ENCODE results near the gene CALY.
"Not testable (repeated sequence)": the region's sequence is repeated elsewhere in the genome, so short reads cannot be mapped to it uniquely, and the experiment has no call there.

CALY gene

DNA sequence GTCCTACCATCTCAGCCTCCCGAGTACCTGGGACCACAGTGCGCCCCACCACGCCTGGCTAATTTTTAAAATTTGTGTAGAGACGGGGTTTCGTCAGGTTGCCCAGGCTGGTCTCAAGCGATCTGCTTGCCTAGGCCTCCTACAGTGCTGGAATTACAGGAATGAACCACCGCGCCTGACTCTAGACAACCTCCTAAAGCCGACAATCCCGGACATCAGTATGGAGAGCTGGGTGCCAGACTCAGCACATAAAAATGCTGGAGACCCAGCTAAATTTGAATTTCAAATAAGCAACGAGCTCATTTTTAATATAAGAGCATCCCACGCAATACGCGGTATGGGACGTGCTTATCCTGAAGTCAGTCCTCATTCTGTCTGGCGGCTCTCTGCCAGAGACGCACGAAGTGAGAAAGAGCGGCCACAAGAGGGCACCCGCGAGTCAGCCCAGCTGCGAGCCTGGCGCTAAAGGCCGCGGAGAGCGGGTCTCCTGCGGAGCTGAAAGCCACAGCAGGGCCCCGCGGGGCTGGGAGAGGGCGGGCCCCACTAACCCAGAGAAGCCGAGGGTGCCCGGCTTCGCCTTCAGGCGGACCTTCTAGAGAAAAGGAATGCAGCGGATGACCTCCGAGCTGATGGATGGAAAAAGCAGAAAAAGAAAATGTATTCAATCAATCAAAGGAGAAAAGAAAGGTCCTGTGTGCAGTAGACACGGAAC is 7.0 kb downstream of the CALY start:
- DNase-seq (ENCODE audit: low spot score): peak; percentile 93

DNA sequence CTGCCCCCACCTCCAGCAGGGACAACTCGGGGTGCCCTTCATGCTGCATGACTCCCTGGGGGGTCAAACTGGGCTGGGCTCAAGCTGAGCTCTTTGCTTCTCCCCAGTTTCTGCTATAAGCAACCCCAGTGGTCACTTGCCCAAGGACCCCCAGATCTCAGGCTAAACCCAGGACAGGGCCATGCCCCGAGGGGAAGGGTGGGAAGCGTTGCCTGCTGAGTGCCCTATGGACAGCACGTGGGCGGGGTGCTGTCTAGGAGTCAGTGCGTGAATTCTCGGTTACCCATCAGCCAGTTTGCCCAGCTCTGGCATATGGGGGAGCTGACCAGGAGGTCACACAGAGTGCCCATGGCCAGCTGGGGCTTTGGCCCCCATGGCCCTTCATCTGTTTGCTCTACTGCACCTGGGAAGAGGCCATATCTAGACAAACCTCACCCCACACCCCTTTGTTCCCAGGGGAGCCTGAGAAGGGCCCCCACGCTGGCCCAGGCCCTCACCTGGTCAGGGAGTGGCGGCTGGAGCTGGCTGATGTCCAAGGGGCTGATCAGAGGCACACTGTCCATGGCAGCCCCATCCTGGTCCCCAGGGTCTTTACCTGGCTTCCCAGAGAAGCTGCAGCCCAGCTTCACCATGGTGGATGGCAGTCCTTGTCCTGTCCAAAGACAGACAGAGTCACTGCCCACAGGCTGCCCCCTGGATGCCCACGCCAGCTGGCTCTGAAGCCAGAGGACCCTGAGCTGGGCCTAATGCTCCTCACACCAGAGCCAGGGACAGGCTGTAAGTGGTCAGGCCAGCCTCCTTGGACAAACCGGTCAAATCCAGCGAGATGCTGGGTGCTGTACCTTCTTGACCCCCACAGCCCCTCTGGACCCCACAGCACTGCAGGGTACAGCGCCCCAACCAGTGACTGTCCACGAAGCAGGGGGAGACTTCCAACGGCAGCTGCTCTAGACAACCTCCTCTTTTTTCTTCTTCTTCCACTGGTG is 8.0 kb downstream of the CALY start:
- DNase-seq (ENCODE audit: low spot score): no peak

DNA sequence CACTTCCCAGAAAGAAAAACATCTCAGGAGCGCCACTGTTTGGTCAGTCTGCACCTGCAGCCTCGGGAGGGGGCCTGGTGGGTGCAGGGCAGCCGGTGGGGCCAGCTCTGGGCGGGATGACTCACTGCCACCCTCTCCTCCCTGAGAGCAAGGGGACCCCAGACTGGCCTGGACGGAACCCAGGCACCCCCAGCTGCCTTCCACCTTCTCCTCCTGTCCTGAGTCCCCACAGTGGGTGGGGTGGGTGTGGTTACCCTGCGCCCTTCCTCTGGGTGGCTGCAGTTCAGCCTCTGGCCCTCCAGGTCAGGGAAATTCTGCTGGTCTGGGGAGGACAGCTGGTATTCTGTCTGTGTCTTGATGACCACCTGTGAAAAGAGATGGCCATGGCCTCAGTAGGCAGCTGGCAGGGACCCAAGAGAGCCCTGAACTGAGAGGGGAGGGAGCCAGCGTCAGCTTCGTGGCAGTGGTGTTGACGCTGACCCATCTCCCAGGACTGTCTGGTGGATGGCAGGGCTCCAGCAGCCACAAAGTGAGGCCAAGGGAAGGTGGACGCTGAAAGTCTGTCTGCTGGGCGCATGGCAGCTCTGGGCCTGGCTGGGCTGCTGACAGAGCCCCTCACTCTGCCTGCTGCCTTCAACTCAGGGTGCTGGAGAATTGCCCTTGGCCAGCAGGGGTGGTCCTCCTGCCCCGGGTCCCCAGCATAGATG is 8.9 kb downstream of the CALY start:
- no peak for DNase-seq (ENCODE audit: low spot score)

DNA sequence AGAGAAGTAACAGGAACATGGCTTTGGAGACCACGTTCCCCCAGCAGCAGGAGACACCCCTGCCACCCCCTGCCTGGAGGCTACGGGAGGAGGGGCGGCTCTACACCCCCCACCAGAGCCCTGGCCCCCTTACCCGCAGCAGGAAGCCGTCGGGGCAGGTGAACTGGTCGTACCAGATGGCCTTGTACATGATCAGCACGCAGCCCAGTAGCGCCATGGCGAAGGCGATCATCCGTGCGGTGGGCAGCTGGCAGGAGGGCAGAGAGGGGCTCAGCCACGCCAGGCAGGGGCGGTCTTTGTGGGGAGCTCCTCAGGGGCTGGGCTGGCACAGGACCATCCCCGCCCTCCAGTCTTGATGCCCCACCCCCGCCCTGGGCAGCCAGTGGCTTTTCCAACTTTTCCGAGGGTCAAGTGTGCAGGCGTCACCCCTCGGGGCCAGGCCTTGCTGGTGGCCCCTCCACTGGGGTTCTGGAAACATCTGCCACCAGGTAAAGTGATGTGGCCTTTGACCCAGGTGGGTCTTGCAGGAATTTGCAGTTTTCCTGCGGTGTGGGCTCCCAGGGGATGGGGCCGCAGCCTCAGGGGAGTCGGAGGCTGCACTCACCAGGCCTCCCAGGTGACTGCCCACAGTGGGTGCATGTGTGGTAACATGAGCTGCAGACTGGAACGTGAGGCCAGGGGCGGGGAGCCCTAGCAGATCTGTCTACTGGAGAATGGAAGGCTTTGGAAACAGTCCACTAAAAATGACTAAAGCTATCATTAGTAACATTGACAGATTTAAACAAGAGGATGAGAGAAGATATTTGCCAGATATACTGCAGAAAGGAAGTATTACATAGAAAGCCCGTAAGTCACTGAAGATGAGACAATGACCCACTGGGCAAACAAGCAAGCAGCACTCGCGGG is 9.7 kb downstream of the CALY start:
- DNase-seq (ENCODE audit: low spot score): no peak

DNA sequence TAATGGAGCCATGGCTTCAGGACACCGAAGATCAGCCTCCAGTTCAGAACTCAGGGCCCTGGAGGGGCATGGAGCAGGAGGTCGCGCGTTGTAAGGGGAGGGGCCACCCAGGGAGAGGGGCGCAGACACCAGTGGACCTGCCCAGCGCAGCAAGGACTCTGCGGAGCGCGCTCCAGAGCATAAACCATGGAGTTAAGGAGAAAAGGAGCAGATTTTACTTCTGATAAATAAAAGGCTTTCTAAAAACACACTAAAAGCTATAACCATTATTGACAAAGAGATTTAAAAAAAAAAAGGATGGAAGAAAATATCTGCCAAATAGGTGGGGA is 10.5 kb downstream of the CALY start:
- DNase-seq (ENCODE audit: low spot score): no peak

DNA sequence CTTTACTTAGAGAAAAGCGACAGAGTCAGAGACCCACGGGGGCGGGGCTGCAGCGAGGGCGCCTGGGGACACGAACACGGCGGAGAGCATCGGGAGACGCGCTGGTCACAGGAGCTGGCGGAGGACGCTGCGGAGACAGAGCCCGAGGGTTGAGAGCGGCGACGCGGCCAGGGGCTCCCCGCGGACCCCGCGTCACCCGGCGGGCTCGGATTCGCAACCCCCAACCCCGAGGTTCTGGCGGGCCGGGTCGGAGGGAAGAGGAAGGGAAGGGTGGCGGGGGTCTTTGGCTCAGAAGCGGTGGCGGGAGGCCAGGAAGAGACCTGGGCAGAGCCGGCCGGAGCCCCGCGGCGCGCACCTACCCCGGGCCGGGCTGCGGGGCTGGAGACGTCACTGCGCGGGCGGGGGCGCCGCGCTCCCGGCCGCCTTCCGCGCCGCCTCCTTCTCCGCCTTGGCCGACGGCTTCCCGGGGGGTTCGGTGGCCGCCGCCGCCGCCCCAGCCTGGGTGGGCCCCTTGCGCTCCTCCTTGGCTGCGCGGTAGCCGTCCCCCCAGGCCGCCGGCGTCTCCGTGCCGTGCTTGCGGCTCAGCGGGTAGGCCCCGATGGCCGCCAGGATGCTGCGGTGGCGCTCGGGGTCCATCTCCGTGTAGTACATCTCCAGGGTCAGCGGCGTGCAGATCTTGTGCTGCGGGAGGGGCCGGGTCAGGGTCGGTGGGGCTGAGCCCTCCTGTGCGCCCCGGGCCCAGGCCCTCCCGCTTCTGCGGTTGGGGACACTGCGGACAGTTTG is 11.1 kb downstream of the CALY start:
- no peak for DNase-seq (ENCODE audit: low spot score)

DNA sequence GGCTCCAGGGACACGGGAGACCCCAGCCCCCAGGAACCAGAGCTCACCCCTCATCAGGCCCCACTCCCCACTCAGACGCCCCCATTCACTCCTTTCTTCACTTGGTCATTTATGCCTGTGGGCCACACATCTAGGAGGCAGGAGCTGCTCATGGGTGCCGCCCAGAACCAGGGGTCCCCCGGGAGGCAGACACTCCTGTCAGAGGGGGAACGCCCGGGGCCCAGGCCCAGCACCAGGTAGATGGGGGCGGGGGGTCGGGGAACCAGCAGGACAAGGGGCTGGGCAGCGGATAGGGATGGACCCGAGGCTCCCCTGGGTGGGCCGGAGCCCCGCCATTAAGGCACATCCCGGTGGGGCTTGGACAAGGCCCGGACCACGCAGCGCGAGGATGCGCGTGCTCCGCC is 11.8 kb downstream of the CALY start:
- no peak for DNase-seq (ENCODE audit: low spot score)

DNA sequence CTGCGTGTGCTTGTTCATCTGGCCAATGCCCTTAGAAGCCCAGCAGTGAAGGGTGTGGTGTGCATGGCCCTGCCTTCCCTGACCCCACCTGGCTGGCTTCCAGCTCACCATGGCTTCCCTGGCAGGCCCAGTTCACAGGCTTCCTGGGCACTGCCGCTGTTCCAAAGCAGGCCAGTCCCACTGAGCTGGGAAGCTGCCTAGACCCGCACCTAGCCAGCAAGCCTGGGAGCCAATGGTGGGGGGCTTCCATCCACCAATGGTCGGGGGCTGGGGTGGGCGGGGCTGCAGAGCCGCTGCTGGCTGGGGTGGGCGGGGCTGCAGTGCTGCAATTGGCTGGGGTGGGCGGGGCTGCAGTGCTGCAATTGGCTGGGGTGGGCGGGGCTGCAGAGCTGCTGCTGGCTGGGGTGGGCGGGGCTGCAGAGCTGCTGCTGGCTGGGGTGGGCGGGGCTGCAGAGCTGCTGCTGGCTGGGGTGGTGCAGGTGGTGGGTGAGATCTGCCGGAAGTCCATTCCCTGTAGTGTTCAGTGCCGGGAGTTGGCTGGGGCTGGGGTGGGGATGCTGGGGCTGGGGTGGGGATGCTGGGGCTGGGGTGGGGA is 12.4 kb downstream of the CALY start:
- peak; percentile 93 for DNase-seq (ENCODE audit: low spot score)

DNA sequence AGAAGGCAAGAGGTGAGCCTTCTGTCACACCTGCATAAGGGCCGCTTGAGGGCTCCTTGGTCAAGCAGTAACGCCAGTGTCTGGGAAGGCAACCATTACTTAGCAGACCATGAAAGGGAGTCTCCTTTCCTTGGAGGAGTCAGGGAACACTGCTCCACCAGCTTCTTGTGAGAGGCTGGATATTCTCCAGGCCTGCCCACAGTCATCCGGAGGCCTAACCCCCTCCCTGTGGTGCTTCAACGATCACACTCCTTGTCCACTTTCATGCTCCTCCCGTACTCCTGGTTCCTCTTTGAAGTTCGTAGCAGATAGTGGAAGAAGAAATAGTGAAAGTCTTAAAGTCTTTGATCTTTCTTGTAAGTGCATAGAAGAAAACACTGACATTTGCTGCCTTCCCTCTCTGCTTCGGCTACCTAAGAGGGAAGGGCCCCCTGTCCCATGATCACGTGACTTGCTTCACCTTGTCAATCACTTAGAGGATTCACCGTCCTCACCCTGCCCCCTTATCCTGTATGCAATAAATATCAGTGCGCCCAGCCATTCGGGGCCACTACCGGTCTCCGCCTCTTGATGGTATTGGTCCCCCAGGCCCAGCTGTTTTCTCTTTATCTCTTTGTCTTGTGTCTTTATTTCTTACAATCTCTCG is 14.5 kb downstream of the CALY start:
- not testable (repeated sequence) for DNase-seq (ENCODE audit: low spot score)

DNA sequence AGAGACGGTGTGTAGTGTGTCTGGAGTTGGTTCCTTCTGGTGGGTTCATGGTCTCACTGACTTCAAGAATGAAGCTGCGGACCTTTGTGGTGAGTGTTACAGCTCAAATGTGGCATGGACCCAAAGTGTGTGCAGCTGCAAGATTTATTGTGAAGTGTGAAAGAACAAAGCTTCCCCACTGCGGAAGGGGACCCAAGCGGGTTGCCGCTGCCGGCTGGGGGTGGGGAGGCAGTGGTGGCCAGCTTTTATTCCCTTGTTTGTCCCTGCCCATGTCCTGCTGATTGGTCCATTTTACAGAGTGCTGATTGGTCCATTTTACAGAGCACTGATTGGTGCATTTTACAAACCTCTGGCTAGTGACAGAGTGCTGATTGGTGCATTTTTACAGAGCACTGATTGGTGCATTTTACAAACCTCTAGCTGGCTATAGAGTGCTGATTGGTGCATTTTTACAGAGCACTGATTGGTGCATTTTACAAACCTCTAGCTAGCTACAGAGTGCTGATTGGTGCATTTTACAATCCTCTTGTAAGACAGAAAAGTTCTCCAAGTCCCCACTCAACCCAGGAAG is 15.8 kb downstream of the CALY start:
- DNase-seq (ENCODE audit: low spot score): not testable (repeated sequence)

DNA sequence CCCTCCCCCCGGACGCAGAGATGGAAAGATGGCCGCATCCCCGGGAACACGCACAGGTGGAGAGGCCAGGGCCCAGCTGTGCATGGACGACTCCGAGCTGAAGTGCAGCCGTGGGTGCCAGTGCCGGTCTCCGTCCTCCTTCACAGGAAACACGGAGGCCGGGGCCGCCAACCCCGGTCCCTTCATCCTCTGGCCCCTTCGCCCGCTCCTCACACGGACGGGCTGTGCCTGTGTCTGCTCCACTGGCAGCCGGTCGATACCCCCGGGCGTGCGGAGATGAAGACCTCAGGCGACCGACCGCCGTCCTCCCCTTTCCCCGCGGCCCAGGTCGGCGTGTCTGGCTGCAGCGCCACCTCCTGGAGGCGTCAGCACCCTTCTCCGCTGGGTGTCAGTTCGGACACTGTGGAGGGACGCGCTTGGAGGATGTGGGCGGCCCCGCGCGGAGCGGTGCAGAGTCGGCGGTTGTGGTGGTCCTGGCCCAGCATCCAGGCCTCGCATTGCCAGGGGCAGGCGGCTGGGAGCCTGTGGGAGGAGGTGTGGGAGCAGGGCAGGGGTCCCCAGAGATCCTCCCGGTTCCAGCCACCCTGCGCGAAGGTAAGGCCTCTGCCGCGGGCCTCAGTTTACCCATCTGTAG is 18.1 kb downstream of the CALY start:
- DNase-seq (ENCODE audit: low spot score): peak; percentile 86

DNA sequence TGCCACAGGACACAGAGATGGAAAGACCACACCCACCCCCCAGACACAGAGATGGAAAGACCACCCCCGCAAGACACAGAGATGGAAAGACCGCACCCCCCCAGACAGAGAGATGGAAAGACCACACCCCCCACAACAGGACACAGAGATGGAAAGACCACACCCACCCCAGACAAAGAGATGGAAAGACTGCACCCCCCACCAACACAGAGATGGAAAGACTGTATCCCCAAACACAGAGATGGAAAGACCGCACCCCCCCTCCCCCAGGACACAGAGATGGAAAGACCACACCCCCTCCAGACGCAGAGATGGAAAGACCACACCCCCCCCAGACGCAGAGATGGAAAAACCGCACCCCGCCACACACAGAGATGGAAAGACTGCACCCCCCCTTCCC is 20.0 kb downstream of the CALY start:
- no peak for DNase-seq (ENCODE audit: low spot score)

DNA sequence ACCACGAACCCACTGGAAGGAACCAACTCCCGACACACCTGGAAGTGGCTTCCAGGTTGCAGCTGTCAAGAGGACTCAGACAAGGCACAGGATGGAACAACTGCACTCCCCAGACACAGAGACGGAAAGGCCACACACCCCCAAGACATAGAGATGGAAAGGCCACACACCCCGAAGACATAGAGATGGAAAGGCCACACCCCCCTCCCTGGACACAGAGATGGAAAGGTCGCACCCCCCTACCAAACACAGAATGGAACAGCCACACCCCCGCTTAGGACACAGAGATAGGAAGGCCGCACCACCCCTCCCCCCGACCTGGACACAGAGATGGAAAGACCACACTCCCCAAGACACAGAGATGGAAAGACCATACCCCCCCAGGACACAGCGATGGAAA is 20.4 kb downstream of the CALY start:
- no peak for DNase-seq (ENCODE audit: low spot score)

DNA sequence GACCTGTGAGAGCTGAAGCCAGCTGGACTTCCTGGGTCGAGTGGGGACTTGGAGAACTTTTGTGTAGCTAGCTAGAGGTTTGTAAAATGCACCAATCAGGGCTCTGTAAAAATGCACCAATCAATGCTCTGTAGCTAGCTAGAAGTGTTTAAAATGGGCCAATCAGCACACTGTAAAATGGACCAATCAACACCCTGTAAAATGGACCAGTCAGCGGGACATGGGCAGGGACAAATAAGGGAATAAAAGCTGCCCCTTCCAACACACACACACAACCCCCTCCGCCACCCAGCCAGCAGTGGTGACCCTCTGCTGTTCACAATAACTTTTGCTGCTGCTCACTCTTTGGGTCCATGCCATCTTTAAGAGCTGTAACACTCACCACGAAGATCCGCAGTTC is 20.8 kb downstream of the CALY start:
- no peak for DNase-seq (ENCODE audit: low spot score)

DNA sequence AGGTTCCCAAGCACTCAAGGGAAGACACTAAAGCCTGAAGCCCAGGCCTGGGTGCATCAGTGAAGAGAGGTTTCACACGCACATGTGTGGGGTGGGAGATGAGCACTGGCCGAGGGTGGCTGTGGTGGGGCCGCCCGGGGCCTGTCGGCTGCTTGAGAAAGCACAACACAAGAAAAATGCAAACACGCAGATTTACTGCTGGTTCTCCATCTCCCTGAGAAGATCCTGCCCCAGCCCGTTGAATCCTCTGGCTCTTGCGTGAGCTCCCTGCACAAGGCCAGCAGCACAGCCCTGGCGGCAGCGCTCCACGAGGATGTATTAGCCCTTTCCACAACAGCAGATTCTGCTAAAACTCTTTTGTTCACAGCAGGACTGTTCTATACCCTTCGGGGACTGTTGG is 21.8 kb downstream of the CALY start:
- DNase-seq (ENCODE audit: low spot score): no peak

DNA sequence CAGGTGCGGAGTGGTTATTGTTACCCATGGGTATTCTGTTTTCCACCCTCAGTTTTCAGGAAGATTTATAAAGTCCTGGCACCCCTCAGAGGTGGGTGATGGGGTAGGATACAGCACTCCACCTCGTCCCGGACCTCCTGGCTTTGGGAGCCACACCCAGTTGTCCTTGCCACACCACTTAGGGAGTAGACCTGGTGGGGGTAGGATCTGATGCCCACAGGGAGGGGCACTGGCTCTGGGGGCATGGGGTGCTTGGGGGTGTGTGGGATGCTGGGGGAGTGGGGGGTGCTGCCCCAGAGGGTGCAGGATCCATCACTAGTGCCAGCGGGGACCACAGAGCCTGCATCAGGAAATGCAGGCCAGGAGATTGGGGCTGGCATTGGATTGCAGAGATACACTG is 23.5 kb downstream of the CALY start:
- DNase-seq (ENCODE audit: low spot score): no peak

DNA sequence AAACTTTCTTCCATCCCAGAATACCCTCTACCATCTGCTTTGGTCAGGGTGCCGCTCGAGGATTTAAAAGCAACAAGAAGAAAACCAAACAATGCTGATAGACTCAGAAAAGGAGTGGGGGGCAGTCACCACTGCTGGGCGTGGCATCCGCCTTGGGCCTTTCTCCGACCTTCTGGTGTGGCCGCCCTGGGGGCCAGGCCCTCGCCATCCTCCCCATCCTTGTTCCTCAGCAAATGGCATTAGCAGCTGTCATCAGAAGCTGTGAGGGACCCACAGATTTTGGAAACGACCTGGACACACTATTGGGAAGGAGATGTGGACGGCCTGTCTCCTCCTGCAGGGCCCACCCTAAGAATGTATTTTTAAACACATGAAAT is 23.9 kb downstream of the CALY start:
- no peak for DNase-seq (ENCODE audit: low spot score)

DNA sequence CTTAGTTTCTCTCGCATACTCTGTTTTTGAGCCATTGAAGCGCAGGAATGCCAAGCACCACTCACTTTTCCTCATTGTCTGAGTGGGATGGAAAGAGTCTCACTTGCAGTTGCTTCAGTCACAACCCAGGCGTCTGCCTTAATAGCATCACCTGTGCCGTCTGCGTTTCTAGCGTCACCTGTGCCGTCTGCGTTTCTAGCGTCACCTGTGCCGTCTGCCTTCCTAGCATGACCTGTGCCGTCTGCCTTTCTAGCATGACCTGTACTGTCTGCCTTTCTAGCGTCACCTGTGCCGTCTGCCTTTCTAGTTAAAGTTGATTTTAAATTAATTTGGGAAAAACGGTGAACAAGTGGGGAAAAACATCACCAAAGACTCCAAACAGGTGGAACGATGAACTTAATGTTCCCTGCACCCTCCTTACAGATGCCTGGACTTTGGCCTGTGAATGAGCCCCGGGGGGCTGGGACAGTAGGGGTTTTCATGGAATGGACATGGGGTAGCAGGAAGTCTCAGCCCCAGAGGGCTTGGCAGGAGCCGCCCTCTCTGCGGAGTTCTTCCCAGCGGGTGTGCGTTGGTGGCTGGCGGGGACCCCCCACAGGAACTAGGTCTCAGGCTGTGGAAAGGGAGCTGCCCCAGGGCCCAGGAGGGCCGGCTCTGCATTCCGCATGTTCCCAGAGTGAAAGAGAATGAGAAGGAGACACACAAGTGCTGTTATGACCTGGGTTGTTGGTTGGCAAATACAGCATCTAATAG is 24.5 kb downstream of the CALY start:
- no peak for DNase-seq (ENCODE audit: low spot score)

DNA sequence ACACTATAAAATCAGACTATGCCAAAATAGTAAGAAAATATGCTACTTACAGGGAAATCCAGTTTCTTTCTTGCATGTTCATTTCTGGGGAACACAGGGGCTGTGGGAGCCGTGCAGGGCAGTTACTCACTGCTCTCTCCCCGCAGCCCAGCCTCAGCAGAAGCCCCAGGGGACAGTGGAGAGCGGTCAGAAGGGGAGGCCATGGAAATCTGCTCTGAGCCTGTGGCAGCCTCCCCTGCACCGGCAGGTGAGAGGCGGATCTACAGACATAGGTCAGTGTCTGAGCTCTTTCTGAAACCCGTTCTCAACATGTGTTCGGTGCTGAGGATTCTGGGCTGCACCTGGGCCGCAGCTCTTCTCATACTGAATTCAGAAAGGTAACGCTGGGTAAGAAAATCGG is 25.1 kb downstream of the CALY start:
- no peak for DNase-seq (ENCODE audit: low spot score)

Measured in HuH-7 (cell line).